VCaP (cell line): ENCODE measurements around the gene GPR137.

Experiments
- H3K27ac ChIP-seq: fragments of 450-650 bp; 2 replicates; pipeline ENCODE4 v1.5.1; 2017
- CTCF ChIP-seq: fragments of 450-650 bp; conservative IDR thresholded peaks from 2 replicates; pipeline ENCODE4 v1.5.1; 2017; ENCODE audit warnings: mild to moderate bottlenecking, moderate library complexity

Gene GPR137

GRCh38 chr11:64251016-64251752 is 34.5 kb upstream of the GPR137 start, which contains the start of gene PLCB3:
Gene PLCB3 (plus strand): TSS chr11:64251530. CDS start chr11:64251650, 120 bp downstream.
- peak within 1 kb of the TSS; percentile 89 for H3K27ac ChIP-seq
- TF ChIP-seq CTCF: peak; percentile 100

- TF ChIP-seq CTCF: no peak
- H3K27ac ChIP-seq: peak overlapping the region; percentile 89
Measured at GRCh38 chr11:64251753-64252002, 34.0 kb upstream of the GPR137 start.

GRCh38 chr11:64252003-64252872 is 33.4 kb upstream of the GPR137 start:
- H3K27ac ChIP-seq: peak overlapping the region; percentile 89
- TF ChIP-seq CTCF: no peak

- peak overlapping the region; percentile 89 for H3K27ac ChIP-seq
- no peak for TF ChIP-seq CTCF
Measured at GRCh38 chr11:64253043-64253442, 32.6 kb upstream of the GPR137 start.

GRCh38 chr11:64253481-64253880 is 32.2 kb upstream of the GPR137 start:
- peak overlapping the region; percentile 89 for H3K27ac ChIP-seq
- TF ChIP-seq CTCF: no peak

GRCh38 chr11:64254326-64254725 is 31.3 kb upstream of the GPR137 start:
- TF ChIP-seq CTCF: no peak
- H3K27ac ChIP-seq: peak overlapping the region; percentile 89; the same call in 1 of the 2 replicates
